LoVo (cell line): ENCODE results near the gene RGS6.

Experiments used
- DNase-seq: peaks from one replicate; pipeline ENCODE4 v3.0.0-alpha.2; 2016; ENCODE audit warnings: low spot score

RGS6 gene

GRCh38 chr14:72014486-72014885 is 82.3 kb downstream of the RGS6 start:
- no peak for DNase-seq

DNA sequence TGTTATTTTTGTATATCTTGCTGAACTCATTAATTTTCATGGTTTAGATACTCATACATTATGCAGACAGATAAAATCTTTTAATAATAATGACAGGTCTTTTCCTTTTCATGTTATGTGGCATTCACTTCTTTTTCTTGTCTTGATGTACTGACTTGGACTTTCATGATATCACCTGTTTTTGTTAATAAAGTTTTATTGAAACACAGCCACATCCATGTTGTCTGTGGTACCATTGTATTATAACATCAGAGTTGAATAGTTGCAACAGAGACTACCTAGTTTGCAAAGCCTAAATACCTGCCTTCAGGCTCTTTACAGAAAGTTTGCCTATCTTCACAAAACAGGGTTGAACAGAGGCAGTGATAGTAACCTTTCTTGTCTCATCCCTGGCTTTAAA is 85.1 kb downstream of the RGS6 start:
- DNase-seq: no peak

DNA sequence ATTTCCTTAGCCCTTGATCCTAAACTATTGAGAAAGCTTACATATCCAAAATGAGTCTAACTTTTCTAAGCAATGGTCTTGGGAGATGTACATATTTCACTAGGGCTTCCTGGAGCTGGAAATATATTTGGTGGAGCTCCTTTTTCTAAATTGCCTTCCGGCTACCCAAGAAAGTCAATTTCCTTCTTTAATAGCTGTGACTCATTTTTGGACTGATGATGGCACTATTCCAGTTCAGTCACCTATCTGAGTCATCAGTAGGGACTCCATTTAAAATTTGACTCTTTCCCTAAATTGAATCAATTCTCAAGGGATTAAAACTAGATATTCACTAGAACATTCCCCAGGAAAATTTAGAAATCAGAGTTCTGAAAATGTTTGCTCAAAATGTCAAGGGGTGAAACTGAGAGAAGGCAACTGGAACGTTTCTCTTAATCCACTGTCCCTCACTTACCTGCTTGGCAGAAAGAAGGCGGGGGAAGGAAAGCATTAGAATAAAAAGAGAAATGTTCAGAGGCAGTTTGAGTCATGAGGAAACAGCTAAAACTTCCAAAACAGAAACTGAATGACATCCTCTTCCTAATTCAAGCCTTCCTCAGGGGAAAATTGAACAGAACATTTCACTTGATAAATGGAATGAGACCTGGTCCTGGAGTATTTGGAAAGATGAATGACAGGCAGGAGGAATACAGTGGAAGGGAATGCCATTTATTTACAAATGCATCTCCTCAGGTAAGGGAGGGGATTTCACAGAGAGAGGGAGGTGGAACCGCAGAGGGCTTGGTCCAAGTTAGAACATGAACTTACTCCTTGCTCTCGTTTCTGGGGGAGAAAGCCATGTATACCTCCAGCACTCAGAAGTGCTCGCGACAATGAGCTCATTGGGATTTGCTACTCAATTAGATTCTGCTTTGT is 91.2 kb downstream of the RGS6 start:
- DNase-seq: peak; percentile 41

DNA sequence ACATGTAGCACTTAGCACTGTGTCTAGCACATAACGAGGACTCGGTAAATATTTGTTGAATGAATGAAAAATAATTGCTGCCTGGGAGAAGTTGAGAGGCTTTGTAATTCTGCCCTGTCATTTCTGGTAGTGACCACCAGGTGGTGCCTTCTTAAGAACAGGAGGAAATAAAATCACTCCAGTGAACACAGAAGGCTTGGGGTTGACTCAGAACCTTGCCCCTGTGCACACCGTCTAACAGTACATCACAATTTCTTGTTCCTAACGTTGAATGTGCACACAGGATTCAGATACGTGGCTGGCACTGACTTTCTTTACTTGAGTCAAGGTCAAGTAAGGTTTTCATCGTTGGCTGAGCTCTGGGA is 91.8 kb downstream of the RGS6 start:
- peak; percentile 42 for DNase-seq

DNA sequence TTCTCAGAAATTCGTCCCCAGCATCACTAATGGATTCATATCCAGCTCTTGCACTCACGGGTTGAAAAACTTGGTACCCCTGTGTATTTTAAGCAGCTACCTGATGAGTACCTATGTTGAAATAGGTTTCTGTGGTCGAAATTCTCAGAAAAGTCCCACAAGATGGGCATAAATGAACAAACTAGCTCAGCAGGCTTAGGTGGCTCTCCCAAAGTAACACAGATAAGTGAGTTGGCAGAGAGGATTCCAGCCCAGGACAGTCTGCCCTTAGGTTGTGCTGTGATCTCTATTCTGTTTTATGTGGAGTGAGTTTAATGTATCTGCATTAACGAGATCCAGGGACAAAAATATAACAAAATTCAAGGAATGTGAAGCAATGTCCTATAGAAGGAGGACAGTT is 92.3 kb downstream of the RGS6 start:
- no peak for DNase-seq

DNA sequence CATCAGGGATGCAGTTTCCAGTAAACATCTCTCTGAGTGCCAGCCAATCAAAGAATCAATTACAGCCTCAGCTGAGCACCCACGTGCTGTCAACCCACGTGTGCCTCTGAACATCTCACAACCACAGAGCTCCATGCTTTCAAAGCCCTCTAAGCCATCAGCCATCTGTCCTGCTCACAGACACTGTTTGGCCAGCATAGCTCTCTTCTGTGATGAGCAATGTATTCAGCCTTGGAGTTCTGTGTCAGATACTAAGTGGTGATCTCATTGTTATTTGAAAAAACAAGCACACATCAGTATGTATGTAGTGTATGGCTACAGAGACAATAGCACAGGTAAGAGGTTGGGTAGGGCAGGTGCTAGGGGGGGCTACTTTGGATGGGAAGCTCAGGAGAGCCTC is 94.3 kb downstream of the RGS6 start:
- no peak for DNase-seq

GRCh38 chr14:72027061-72027460 is 94.8 kb downstream of the RGS6 start:
- DNase-seq: no peak

- DNase-seq: no peak
Observed at GRCh38 chr14:72033365-72033764, 101.1 kb downstream of the RGS6 start.

GRCh38 chr14:72040528-72040927 is 108.3 kb downstream of the RGS6 start:
- no peak for DNase-seq

DNA sequence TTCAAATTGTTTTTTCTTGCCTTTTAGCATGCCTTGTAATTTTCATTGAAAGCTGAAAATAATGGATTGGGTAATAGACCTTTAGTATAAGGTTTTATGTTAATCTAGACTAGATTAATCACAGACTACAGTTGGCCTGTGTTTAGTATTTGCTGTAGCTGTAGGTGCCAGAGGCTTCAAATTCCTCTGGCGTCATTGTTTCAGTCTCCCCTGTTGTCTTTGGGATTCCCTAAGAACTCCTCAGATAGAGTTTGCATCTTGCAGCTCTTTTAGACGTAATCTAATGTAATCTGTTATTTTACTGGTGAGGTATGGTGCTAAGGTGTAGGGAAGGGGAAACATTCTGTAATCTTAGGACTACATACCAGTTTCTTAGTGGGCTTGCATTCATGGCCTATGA is 113.0 kb downstream of the RGS6 start:
- DNase-seq: no peak

DNA sequence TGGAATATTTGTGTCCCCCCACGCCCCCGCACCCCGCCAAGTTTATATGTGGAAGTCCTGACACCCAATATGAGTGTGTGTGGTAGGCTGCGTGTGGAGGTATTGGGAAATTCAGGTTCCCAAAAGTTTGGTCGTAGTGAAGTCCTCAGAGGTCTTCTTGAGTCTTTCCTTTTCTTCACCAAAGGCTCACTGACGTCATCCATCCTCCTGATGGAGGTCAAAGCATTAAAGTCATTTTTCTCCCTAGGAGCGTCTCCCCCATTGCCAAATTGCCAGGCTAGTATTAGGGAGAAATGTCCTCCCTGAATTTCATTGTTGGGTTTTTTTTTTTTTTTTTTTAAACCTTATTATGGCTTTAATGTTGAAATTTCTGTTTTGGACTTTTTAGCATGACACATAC is 113.7 kb downstream of the RGS6 start:
- no peak for DNase-seq

- DNase-seq: no peak
Observed at GRCh38 chr14:72049462-72049861, 117.2 kb downstream of the RGS6 start.

DNA sequence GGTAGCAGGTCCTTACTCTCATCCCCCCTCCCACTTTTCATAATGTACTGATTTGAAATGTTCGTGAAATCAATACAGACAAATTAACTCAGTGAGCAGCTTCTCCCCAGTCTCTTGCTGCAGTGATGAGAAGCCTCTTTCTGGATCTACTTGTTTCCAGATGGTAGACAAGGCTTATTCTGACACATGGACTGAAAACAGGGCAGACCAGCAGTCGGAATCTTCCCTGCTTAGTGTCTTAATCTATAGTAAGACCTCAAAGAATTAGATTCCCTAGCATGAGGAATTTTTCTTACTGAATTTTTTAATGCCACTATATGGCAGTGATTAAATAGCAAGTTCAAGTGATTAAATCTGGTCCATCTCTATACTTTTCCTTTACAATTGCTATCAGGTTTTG is 120.1 kb downstream of the RGS6 start:
- no peak for DNase-seq

DNA sequence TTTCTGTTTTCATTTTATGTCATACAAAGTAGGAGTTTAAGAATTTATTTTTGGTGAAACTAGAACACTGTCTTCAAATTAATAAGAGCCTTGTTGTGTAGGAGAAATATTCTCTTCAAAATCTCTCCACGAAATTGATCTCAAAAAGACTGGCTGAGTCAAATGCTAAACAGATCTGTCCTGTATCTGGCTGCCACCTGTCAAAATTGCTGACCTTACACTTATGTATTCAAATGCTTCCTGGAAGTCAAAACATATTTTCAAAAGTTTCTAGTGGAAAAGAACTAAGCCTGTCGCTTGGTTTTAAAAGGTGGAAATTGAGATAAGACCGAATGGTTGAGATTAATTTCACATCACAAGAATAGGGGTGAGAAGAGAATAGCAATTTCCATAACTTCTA is 121.4 kb downstream of the RGS6 start:
- no peak for DNase-seq

DNA sequence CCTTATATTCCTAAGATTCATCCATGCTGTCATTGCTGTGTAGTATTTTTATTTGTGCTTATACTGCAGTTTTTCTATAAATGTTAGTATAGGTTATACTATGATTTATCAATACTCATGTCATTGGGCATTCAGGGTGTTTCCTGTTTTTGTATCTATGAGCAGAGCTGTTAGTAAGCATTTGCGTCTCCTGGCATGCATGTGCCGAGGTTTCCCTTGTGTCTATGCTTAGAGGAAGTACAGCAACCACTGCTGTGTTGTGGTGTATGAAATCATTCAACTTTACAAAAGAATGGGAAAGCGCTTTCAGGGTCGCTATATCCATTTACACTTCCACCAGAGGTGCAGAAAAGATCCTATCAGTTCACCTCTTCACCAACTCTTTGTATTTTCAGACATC is 122.7 kb downstream of the RGS6 start:
- DNase-seq: no peak

DNA sequence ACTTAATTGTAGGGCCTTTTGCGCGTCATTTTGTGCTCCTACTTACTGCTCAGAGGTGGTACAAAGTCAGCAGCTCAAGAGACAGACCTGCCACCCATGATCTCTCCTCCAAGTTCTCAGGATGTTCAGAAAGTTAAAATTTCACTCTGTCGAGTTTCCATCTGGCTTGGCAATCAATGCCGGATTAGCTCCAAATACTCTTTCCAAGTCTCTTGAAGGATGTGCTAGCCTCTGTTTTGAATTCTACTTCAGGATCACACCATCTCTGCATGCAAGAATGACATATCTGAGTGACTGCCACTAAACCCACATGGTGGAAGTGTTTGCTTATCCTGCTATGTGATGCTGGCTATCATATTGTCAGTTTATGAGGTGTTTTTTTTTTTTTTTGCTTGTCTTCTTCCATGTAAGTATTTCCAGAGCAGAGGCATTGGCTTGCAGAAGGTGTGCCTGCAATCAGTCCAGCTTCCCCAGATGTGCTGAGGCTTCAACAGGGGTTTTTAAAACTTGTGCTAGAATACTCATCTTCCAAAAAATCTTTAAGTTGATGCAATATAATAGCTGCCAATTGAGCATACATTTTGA is 125.6 kb downstream of the RGS6 start:
- DNase-seq: no peak

DNA sequence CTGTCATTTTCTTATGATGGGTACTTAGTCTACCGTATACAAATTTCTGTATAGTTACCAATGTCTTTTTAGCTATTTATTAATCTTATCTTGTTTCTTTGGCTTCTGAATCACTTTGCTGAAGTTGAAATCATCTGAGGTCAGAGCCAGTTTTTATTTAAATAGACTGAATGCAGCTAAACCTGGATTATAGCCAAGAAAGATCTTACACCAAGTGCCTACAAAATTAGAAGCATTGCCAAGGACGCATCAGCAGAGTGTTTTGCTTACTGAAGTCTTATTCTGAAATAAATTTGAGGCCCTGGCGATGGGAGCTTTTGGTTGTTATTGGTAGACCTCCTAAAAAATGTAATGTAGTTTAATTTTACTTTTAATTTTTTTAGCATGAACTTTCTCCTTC is 128.2 kb downstream of the RGS6 start:
- no peak for DNase-seq

- no peak for DNase-seq
Observed at GRCh38 chr14:72060917-72061316, 128.7 kb downstream of the RGS6 start.

GRCh38 chr14:72061718-72062117 is 129.5 kb downstream of the RGS6 start:
- DNase-seq: no peak

- no peak for DNase-seq
Observed at GRCh38 chr14:72063761-72064282, 131.6 kb downstream of the RGS6 start.

- no peak for DNase-seq
Observed at GRCh38 chr14:72064501-72064900, 132.3 kb downstream of the RGS6 start.

GRCh38 chr14:72070458-72070857 is 138.2 kb downstream of the RGS6 start:
- DNase-seq: no peak

DNA sequence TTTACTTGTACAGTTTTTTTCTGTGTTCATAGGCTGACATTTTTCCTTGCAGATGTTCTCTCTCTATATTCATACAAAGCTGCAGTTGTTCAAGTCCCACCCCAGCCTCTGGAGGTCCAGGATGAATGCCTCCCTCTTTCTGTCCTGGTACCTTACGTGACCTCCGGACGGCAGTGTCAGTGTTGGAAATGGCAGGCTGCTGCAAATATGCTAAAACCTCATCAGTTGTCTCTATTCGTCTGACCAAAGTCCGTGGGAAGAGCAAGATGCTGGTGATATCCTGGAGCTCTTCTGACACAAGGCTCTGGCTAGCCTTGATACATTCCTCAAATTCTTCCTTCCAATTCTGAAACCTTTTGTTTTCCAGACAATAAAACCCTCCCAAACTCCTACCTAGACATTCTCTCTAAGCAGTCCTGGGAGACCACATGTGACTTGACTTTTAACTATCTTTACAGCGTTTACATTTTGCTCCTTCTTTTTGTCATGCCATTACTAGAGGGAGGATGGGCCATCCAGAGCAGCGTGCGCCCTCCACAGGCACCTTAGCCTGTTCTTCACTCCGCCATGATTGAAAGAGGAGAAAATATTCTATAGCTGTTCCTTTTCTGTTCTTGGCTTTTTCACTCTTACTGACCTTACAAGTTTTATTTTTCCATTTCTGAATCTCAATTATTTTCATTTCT is 143.6 kb downstream of the RGS6 start:
- no peak for DNase-seq
